H1 (cell line): ENCODE measurements around the gene WWC1. TPM values are rescaled to one million over a fixed set of nuclear protein-coding genes. Genes with fewer than 3 reads are reported as not detected.

Source experiments
- CTCF ChIA-PET: fragments of 300-600 bp; sonication (Branson Sonifier 250); formaldehyde crosslinking; loops from one replicate; lab custom pipeline; 2021; ENCODE audit not compliant: partially characterized antibody; lab: Charles Lee
- POLR2A ChIA-PET: fragments of 300-600 bp; sonication (Branson Sonifier 250); formaldehyde crosslinking; loops from one replicate; lab custom pipeline; 2021; ENCODE audit warnings: inconsistent platforms; ENCODE audit not compliant: partially characterized antibody; lab: Charles Lee
- DNase-seq, 2 experiments: peaks; one replicate each; pipeline versions ENCODE4 v3.0.0 to v3.0.0-alpha.2; 2010 to 2022; ENCODE audit warnings: low spot score in 2 of 2, low read depth in 1 of 2, mixed read lengths in 1 of 2
- FAIRE-seq: peaks from 2 replicates; lab custom pipeline; 2011; peaks lifted over from hg19 to GRCh38; lab: Jason Lieb, UNC
- H2AFZ ChIP-seq: 2 replicates; pipeline ENCODE4 v1.8.1; 2012; ENCODE audit warnings: low read length, inconsistent platforms
- H2AK5ac ChIP-seq: 2 replicates; pipeline ENCODE4 v1.6.1; 2013; ENCODE audit warnings: low read depth, low read length
- H2BK120ac ChIP-seq: replicated peaks from 2 replicates; pipeline ENCODE3; 2013; ENCODE audit warnings: low read depth, low read length, inconsistent platforms
- H2BK12ac ChIP-seq: 2 replicates; pipeline ENCODE4 v1.6.1; 2013; ENCODE audit warnings: low read depth, low read length
- H2BK15ac ChIP-seq: 2 replicates; pipeline ENCODE4 v1.6.1; 2013; ENCODE audit warnings: low read length
- H2BK20ac ChIP-seq: 2 replicates; pipeline ENCODE4 v1.6.1; 2013; ENCODE audit warnings: low read length
- H2BK5ac ChIP-seq: 2 replicates; pipeline ENCODE4 v1.6.1; 2013; ENCODE audit warnings: low read depth, low read length
- H3K14ac ChIP-seq: 2 replicates; pipeline ENCODE4 v1.6.1; 2013; ENCODE audit warnings: inconsistent platforms; ENCODE audit not compliant: insufficient read length
- H3K18ac ChIP-seq: 2 replicates; pipeline ENCODE4 v1.6.1; 2013; ENCODE audit warnings: low read length; ENCODE audit errors: extremely low read depth
- H3K23ac ChIP-seq: 2 replicates; pipeline ENCODE4 v1.6.1; 2013; ENCODE audit warnings: inconsistent platforms; ENCODE audit not compliant: insufficient read length
- H3K23me2 ChIP-seq: 2 replicates; pipeline ENCODE4 v1.6.1; 2013; ENCODE audit warnings: low read depth, low read length
- H3K27ac ChIP-seq: 2 replicates; pipeline ENCODE4 v1.6.1; 2011; ENCODE audit warnings: low read depth, low read length, inconsistent platforms
- H3K27me3 ChIP-seq, 4 experiments: replicated peaks in 1 of 4; 1 replicate in 1 of 4; 2 replicates in 3 of 4; pipeline versions ENCODE4 v1.6.1 to v1.8.1; 2011 to 2013; ENCODE audit warnings: low read length in 3 of 4, mild to moderate bottlenecking in 3 of 4, inconsistent platforms in 2 of 4, mixed read lengths in 2 of 4, moderate library complexity in 1 of 4; ENCODE audit not compliant: control insufficient read depth in 3 of 4, insufficient read depth in 3 of 4; ENCODE audit errors: extremely low read depth in 1 of 4
- H3K36me3 ChIP-seq, 4 experiments: 2 replicates each; pipeline versions ENCODE4 v1.6.1 to v1.8.1; 2011 to 2013; ENCODE audit warnings: mild to moderate bottlenecking in 4 of 4, low read length in 3 of 4, moderate library complexity in 2 of 4, control low read depth in 1 of 4, inconsistent platforms in 1 of 4; ENCODE audit not compliant: insufficient read depth in 4 of 4, control insufficient read depth in 2 of 4
- H3K4ac ChIP-seq: replicated peaks from 2 replicates; pipeline ENCODE3; 2013; ENCODE audit warnings: low read length, low read depth, mixed read lengths, inconsistent platforms; ENCODE audit not compliant: insufficient read length
- H3K4me1 ChIP-seq, 4 experiments: replicated peaks in 1 of 4; 1 replicate in 1 of 4; 2 replicates in 3 of 4; pipeline versions ENCODE4 v1.6.1 to v1.8.1; 2011 to 2013; ENCODE audit warnings: low read length in 3 of 4, inconsistent platforms in 2 of 4, mixed read lengths in 1 of 4; ENCODE audit not compliant: insufficient read depth in 4 of 4, control insufficient read depth in 3 of 4
- H3K4me2 ChIP-seq, 2 experiments: 2 replicates each; pipeline versions ENCODE4 v1.6.1 to v1.8.1; 2011 to 2013; ENCODE audit warnings: low read depth in 2 of 2, low read length in 2 of 2, control low read depth in 1 of 2, inconsistent platforms in 1 of 2, mild to moderate bottlenecking in 1 of 2; ENCODE audit not compliant: insufficient read depth in 1 of 2
- H3K4me3 ChIP-seq, 4 experiments: fragments of 200-600, 300-600 bp in 1 of 4; sonication (generic), shearing (Covaris generic), sonication (Bioruptor Twin) in 1 of 4; 2 replicates each; pipeline versions ENCODE4 v1.5.1 to v1.8.1; 2011 to 2016; ENCODE audit warnings: low read length in 4 of 4, low read depth in 3 of 4, control low read depth in 2 of 4, inconsistent platforms in 2 of 4, mild to moderate bottlenecking in 2 of 4, mixed read lengths in 1 of 4, moderate library complexity in 1 of 4; ENCODE audit not compliant: insufficient read depth in 2 of 4; ENCODE audit errors: extremely low read depth in 1 of 4
- H3K56ac ChIP-seq: replicated peaks from 2 replicates; pipeline ENCODE3; 2013; ENCODE audit warnings: low read depth, mild to moderate bottlenecking, mixed read lengths, low read length, inconsistent platforms; ENCODE audit not compliant: insufficient read length
- H3K79me1 ChIP-seq: 2 replicates; pipeline ENCODE4 v1.6.1; 2013; ENCODE audit warnings: low read depth, low read length, control low read depth
- H3K79me2 ChIP-seq, 2 experiments: 2 replicates each; pipeline versions ENCODE4 v1.6.1 to v1.8.1; 2012 to 2013; ENCODE audit warnings: low read length in 2 of 2, mild to moderate bottlenecking in 2 of 2, inconsistent platforms in 1 of 2; ENCODE audit not compliant: insufficient read depth in 2 of 2, control insufficient read depth in 1 of 2
- H3K9ac ChIP-seq, 4 experiments: replicated peaks in 1 of 4; 1 replicate in 1 of 4; 2 replicates in 3 of 4; pipeline versions ENCODE4 v1.6.1 to v1.8.1; 2011 to 2013; ENCODE audit warnings: low read depth in 3 of 4, low read length in 3 of 4, control low read depth in 2 of 4, mild to moderate bottlenecking in 2 of 4, moderate library complexity in 2 of 4, inconsistent platforms in 1 of 4; ENCODE audit errors: extremely low read depth in 1 of 4
- H3K9me3 ChIP-seq, 2 experiments: 2 replicates each; pipeline versions ENCODE4 v1.6.1 to v1.8.1; 2012 to 2013; ENCODE audit warnings: mild to moderate bottlenecking in 2 of 2, moderate library complexity in 2 of 2, control low read depth in 1 of 2, inconsistent platforms in 1 of 2, low read depth in 1 of 2, low read length in 1 of 2, mixed read lengths in 1 of 2; ENCODE audit not compliant: insufficient read depth in 2 of 2
- H4K20me1 ChIP-seq, 2 experiments: replicated peaks in 1 of 2; 2 replicates each; pipeline versions ENCODE3 to v1.8.1; 2011 to 2013; ENCODE audit warnings: inconsistent platforms in 2 of 2, low read length in 2 of 2, mild to moderate bottlenecking in 1 of 2; ENCODE audit not compliant: insufficient read depth in 2 of 2, control insufficient read depth in 1 of 2
- H4K5ac ChIP-seq: 2 replicates; pipeline ENCODE4 v1.6.1; 2013; ENCODE audit warnings: low read length, low read depth, mixed read lengths, inconsistent platforms; ENCODE audit not compliant: insufficient read length
- H4K8ac ChIP-seq: 2 replicates; pipeline ENCODE4 v1.8.0; 2013; ENCODE audit warnings: mild to moderate bottlenecking, moderate library complexity, low read length, inconsistent platforms; ENCODE audit not compliant: insufficient read depth; ENCODE audit errors: extremely low read depth
- H4K91ac ChIP-seq: replicated peaks from 2 replicates; pipeline ENCODE3; 2013; ENCODE audit warnings: low read length, mixed read lengths, inconsistent platforms; ENCODE audit not compliant: insufficient read length
- CTBP2 ChIP-seq: IDR thresholded peaks from 2 replicates; pipeline ENCODE4 v1.7.0; 2011; ENCODE audit warnings: borderline replicate concordance, mild to moderate bottlenecking, moderate library complexity, mixed read lengths, low read length; ENCODE audit not compliant: insufficient read depth, insufficient read length
- HDAC2 ChIP-seq, 2 experiments: fragments of 300-600 bp in 1 of 2; sonication (generic) in 1 of 2; IDR thresholded peaks; 2 replicates each; pipeline ENCODE4 v1.6.1; 2011 to 2012; ENCODE audit warnings: low read depth in 2 of 2, low read length in 2 of 2, mild to moderate bottlenecking in 2 of 2, moderate library complexity in 2 of 2, borderline replicate concordance in 1 of 2, inconsistent platforms in 1 of 2
- HDAC6 ChIP-seq: IDR thresholded peaks from one replicate; pipeline ENCODE4 v1.7.1; 2012; ENCODE audit warnings: low read depth, mild to moderate bottlenecking, inconsistent platforms, low read length, moderate library complexity
- KDM4A ChIP-seq: IDR thresholded peaks from one replicate; pipeline ENCODE4 v1.7.1; 2012; ENCODE audit warnings: low read depth, mild to moderate bottlenecking, moderate library complexity, low read length, inconsistent platforms; ENCODE audit not compliant: severe bottlenecking
- PHF8 ChIP-seq: fragments of 200-600 bp; sonication (generic); conservative IDR thresholded peaks from 2 replicates; pipeline ENCODE4 v1.7.1; 2012; ENCODE audit warnings: low read depth, mild to moderate bottlenecking, inconsistent platforms, low read length, moderate library complexity
- POLR2A ChIP-seq, 2 experiments: IDR thresholded peaks; 1 replicate in 1 of 2; 2 replicates in 1 of 2; pipeline ENCODE4 v1.6.1; 2011; ENCODE audit warnings: low read depth in 2 of 2, low read length in 2 of 2, mild to moderate bottlenecking in 2 of 2; ENCODE audit errors: control extremely low read depth in 1 of 2
- WGBS, 2 experiments: shearing (Covaris generic) in 1 of 2; methylation state at CpG; one replicate each; pipeline versions ENCODE4 v1.1.6 to v1.1.7; 2013 to 2015; ENCODE audit warnings: low lambda C conversion rate in 2 of 2, mixed read lengths in 2 of 2, inconsistent platforms in 1 of 2, low coverage in 1 of 2, missing lambda C conversion rate in 1 of 2; ENCODE audit not compliant: insufficient replicate concordance in 2 of 2, insufficient coverage in 1 of 2, insufficient read length in 1 of 2; ENCODE audit errors: extremely low coverage in 1 of 2, missing lambda C conversion rate in 1 of 2; 5-methylcytosine and 5-hydroxymethylcytosine counted together
- polyA plus RNA-seq, 7 experiments: library from polyadenylated mRNA; depleted of rRNA in 3 of 7; stranded (reverse) in 5 of 7; unstranded in 2 of 7; fragments of >200 nt in 5 of 7; fragments of 200-250 nt in 2 of 7; gene quantifications; 1 replicate in 5 of 7; 2 replicates in 1 of 7; 4 replicates in 1 of 7; pipeline versions ENCODE4 v1.2.1 to v1.2.3, GENCODE V29; 2011 to 2013; ENCODE audit warnings: missing spikeins in 2 of 7, mixed read lengths in 2 of 7
- total RNA-seq: library from RNA; stranded (reverse); fragmentation: NEBNext Ultra II Directional; extraction: Animal tissue kit (Norgen Biotek cat#: 25700); gene quantifications from 2 replicates; pipeline ENCODE4 v1.2.1, GENCODE V29; 2021
- TF ChIP-seq, protein P1 (sequence below): IDR thresholded peaks from 2 replicates; pipeline ENCODE4 v1.6.1; 2012; ENCODE audit warnings: inconsistent platforms

The WWC1 gene
- total and polyA plus RNA-seq, 2 of the 8 experiments (the other 6 are each of a cell fraction or from before 2014, with no cell fraction given), result 16.4 to 41.1 TPM

DNA sequence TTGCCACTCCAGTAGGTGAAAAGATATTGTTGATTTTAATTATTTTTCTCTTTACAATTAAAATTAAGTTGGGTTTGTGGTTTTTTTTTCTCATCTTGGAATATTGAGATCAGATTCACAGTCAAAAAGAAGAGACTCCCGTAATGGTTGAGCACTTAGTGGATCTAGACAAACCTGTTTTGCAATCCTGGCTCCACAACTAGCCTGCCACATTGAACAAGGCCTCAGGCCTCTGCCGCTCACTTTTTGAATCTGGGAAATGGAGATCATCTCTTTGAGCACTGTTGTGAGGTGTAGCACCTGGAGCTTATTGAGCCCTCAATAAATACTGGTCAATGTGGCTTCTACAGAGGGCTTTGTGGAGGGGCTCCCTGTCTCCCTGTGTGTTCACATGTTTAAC lies 157.7 kb downstream of the WWC1 start:
- H2AK5ac ChIP-seq, result no peak overlapping the region
- no peak overlapping the region for H3K4me3 ChIP-seq
- no peak overlapping the region for H3K4ac ChIP-seq
- no peak overlapping the region for H3K18ac ChIP-seq
- H3K4me1 ChIP-seq, result no peaks in the 10 kb centered on the region
- no peaks in the 10 kb centered on the region for H3K23me2 ChIP-seq
- H3K9ac ChIP-seq, result no peak overlapping the region
- 87% methylated on average over 2 of the region's 2 CpGs; no CpG with 5 or more reads in 1 of the 2 experiments for WGBS, 2 experiments
- POLR2A ChIA-PET, result no interaction called here
- no peak overlapping the region for H2AFZ ChIP-seq
- peaks cover 5 to 26% (median 9%) of the 10 kb centered on the region in 4 experiments; a peak in 6 of 8 replicates for H3K36me3 ChIP-seq
- no peak for DNase-seq
- no peaks in the 10 kb centered on the region for H3K79me2 ChIP-seq
- no peak overlapping the region for H4K8ac ChIP-seq
- no peaks in the 10 kb centered on the region for H3K27me3 ChIP-seq
- H3K4me2 ChIP-seq, result no peak overlapping the region
- H3K14ac ChIP-seq, result no peak overlapping the region
- H3K27ac ChIP-seq, result no peak overlapping the region
- no peaks in the 10 kb centered on the region for H3K79me1 ChIP-seq
- H2BK12ac ChIP-seq, result no peak overlapping the region
- H2BK20ac ChIP-seq, result no peak overlapping the region
- no peak overlapping the region for H4K5ac ChIP-seq
- H2BK5ac ChIP-seq, result no peak overlapping the region
- no peaks in the 10 kb centered on the region for H3K9me3 ChIP-seq
- no peak overlapping the region for H2BK120ac ChIP-seq
- H4K20me1 ChIP-seq, result no peaks in the 10 kb centered on the region
- FAIRE-seq, result no peak
- no peak overlapping the region for H4K91ac ChIP-seq
- no peak overlapping the region for H2BK15ac ChIP-seq
- no peak overlapping the region for H3K56ac ChIP-seq
- CTCF ChIA-PET, result interaction anchor here (0.6 to 0.7 kb wide), 2 partner anchors 42 to 148 kb away, joined by 3 read pairs; no protein-coding TSS in a partner anchor
- no peak overlapping the region for H3K23ac ChIP-seq
- TF ChIP-seq CTBP2, result no peak
- TF ChIP-seq HDAC6, result no peak
- TF ChIP-seq, protein P1, sequence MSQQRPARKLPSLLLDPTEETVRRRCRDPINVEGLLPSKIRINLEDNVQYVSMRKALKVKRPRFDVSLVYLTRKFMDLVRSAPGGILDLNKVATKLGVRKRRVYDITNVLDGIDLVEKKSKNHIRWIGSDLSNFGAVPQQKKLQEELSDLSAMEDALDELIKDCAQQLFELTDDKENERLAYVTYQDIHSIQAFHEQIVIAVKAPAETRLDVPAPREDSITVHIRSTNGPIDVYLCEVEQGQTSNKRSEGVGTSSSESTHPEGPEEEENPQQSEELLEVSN, result no peak
- TF ChIP-seq PHF8, result no peak
- no peak for TF ChIP-seq HDAC2 (IDR thresholded peaks at IDR 0.05; ENCODE audit: borderline replicate concordance in 1 of 2, low read depth in 2 of 2, low read length in 2 of 2)
- TF ChIP-seq KDM4A, result no peak
- no peak for TF ChIP-seq POLR2A (IDR thresholded peaks at IDR 0.05; ENCODE audit: control extremely low read depth in 1 of 2, low read depth in 2 of 2, low read length in 2 of 2)
